Measurements from ENCODE around the gene SNX20.

Gene SNX20

GRCh38 chr16:50635505-50636392 lies 45.4 kb downstream of the SNX20 start:
- no peak for DNase-seq (ENCODE audit: low spot score)

DNA sequence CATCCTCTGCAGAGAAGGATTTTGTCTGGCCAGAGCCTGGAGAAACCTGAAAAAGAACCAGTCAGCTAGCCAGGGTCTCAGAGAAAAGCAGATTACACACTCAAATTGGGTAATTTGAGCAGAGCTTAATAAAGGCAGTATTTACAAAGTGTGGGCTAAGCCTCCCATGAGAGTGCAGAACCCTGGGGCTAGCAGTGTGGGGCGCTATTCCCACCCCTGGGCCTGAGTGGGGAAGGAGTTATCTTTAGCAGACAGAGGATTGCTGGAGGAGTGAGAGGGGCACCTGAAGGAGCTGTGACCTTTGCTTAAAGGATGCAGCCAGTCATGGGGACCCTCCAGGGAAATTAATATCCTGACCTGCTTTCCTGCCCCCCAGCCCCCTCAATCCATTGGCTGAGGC lies 46.2 kb downstream of the SNX20 start:
- DNase-seq (ENCODE audit: low spot score), result no peak

- no peak for DNase-seq (ENCODE audit: low spot score)
Observed at GRCh38 chr16:50634090-50634489, 47.0 kb downstream of the SNX20 start.

DNA sequence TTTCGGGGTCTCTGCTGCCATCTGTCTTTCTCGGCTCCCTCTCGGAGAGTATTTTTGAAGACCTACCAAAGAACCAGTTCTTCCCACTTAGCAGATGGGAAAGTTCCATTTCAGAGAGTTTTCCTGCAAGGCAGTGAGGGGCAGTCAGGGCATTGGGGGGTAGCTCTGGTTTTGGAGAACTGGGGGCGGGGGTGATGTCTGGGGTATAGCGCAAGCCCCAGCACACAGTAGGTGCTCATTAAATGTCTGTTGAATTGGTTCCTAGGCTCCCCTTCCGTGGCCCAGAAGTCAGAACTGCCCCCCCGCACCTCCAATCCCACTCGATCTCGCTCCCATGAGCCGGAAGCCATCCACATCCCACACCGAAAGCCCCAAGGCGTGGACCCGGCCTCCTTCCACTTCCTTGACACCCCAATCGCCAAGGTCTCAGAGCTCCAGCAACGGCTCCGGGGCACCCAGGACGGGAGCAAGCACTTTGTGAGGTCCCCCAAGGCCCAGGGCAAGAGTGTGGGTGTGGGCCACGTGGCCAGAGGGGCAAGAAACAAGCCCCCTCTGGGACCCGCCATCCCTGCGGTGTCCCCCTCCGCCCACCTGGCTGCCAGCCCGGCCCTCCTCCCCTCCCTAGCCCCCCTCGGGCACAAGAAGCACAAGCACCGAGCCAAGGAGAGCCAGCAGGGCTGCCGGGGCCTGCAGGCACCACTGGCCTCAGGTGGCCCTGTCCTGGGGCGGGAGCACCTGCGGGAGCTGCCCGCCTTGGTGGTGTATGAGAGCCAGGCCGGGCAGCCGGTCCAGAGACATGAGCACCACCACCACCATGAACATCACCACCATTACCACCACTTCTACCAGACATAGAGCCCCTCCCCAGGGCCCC lies 47.9 kb downstream of the SNX20 start:
- DNase-seq (ENCODE audit: low spot score), result no peak

GRCh38 chr16:50631985-50632576 lies 49.0 kb downstream of the SNX20 start:
- no peak for DNase-seq (ENCODE audit: low spot score)

DNA sequence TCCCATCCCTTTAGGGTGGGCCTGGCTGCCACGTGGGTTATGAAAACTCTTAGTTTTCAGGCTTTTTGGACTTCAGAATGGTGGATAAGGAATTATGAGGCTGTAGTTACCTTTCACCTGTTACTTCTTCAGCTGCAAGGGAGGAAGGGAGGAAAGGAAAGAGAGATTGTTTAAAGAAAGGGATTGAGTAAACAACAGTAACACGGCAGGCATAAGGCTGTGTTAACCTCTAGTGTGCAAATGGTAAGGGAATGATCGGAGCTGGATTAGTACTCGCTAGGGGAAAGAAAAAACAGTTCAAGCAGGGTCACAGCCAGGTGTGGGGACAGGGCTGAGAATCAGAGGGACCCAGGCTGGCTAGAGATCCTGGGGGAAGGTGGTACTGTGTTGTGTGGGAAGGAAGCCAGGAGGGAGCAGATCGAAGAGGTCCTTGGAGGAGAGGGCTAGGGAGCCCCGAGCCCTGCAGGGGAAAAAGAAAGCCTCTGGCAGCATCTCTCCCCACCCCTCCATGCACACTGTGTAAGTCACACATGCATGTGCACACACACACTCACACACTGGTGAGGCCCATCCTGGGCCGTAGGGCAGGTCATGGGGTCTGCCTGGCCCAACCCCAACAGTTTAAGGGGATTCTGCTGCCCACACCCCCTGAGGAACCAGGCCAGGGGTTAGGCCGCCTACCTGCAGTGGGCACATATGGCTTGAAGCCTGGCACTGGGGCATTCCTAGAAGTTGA lies 49.7 kb downstream of the SNX20 start:
- DNase-seq (ENCODE audit: low spot score), result no peak

GRCh38 chr16:50630394-50631020 lies 50.6 kb downstream of the SNX20 start:
- DNase-seq (ENCODE audit: low spot score), result no peak

DNA sequence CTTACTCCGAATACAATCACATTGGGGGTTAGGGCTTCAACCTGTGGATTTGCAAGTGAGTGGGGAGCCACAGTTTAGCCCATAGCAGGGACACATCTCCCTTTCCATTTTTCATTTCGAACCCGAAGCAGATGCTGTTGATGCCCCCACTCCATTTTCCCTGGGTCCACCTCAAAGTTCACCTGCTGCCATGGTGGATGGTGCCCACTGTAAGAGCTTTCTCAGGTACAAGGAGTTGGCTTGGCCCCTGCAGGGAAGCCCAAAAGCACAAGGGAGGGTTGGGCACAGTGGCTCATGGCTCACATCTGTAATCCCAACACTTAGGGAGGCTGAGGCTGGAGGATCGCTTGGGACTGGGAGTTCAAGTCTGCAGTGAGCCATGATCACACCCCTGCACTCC lies 51.8 kb downstream of the SNX20 start:
- DNase-seq (ENCODE audit: low spot score), result no peak

GRCh38 chr16:50628156-50628802 lies 52.8 kb downstream of the SNX20 start:
- DNase-seq (ENCODE audit: low spot score), result no peak

DNA sequence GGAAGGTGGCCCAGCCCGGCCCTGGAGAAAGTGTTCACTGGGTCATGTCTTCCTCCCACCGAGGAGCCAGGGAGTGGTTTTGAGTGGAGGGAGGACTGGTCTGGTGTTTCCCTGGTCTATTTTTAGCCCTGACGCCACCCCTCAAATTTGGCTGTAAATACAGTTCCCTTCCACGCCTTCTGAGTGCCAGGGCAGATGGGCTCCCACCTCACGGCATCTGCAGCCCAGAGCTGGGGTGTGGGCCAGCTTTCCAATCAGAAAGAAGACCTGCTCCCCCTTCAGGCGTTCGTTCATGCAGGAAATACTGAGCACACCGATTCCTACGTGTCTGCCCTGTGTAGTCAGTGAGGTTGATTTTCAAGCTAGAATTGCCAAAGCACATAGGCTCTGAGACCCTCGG lies 53.7 kb downstream of the SNX20 start:
- peak; percentile 68 for DNase-seq (ENCODE audit: low spot score)

DNA sequence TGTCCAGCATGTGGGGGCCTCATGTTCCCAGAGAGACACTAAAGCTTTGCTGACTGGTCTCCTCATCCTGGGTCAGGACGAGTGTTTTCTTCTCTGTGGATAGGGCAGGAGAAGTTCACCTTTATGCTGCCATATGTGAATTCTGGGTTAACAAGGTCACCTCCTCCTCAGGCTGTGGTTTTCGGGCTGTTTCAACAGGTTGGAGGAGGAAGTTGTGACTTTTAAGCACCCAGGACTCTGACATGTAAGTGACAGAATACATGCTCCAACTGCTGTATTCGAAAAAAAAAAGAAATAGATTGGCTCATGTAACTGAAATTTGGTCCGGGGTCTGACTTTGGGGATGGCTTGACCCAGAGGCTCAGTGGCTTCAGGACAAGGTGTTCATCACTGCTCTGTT lies 54.2 kb downstream of the SNX20 start:
- DNase-seq (ENCODE audit: low spot score), result no peak

GRCh38 chr16:50625374-50625773 lies 55.7 kb downstream of the SNX20 start:
- DNase-seq (ENCODE audit: low spot score), result no peak

DNA sequence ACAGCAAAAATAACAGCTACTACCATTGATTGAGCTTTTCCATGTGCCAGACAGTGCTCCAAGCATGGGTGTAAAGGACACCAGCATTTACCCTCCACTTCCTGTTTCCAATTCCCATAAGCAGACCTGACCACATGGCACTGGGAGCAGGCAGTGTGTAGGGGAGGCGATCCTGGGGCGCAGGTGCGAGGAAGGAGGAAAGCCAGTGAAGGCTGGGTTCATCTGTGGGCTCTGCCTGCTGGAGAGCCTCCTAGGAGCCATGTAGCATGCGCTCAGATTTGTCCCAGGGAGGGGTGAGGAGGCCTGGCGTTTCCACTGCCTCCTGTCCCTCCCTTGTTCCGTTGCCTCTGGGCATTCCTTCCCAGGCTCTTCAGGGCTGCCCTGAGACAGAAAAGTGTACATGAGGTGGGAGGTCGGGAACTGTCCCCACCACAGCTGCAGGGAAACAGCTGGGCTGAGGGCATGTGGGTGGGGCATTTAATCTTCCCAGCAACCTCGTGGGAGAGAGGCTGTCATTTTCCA lies 56.6 kb downstream of the SNX20 start:
- DNase-seq (ENCODE audit: low spot score), result no peak

GRCh38 chr16:50622643-50623369 lies 58.3 kb downstream of the SNX20 start:
- DNase-seq (ENCODE audit: low spot score), result no peak

DNA sequence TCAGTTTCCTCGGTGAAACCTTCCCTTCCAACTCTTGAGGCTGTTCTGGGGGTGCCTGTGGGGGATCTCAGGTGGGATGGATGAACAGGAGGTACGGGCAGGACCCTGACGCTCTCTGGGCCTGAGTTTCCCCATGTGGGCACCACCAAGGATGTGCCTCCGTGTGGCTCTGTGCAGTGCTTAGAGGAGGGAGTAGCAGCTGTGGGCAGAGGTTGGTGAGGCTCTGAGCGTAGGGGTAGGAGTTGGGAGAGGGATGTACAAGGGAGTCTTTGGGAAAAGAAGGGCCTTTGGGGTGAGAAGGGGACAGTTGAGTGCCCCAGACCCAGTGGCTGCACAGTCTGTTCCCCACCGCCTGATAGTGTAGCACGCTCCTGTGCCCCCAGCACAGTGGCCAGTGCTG lies 59.1 kb downstream of the SNX20 start:
- DNase-seq (ENCODE audit: low spot score), result no peak
